Glomerular visceral epithelial cell (primary cell): ENCODE results near the gene CWC25.

Experiments
- DNase-seq: peaks from one replicate; pipeline ENCODE4 v3.0.0-alpha.2; 2016; ENCODE audit errors: extremely low spot score

Gene CWC25

GRCh38 chr17:38824899-38825761, at the start of gene CWC25:
Gene CWC25, minus strand, starts transcription at chr17:38825321. Its CDS starts 138 bp downstream, at chr17:38825183.
- peak; percentile 94 for DNase-seq

- DNase-seq = peak; percentile 62
Observed at GRCh38 chr17:38873640-38874380, 48.7 kb upstream of the CWC25 start.

- no peak for DNase-seq
Observed at GRCh38 chr17:38872671-38873385, 47.7 kb upstream of the CWC25 start.

- no peak for DNase-seq
Observed at GRCh38 chr17:38872027-38872511, 46.9 kb upstream of the CWC25 start.

GRCh38 chr17:38871247-38872015, 46.3 kb upstream of the CWC25 start:
- DNase-seq = peak; percentile 78

GRCh38 chr17:38870259-38871165, 45.4 kb upstream of the CWC25 start:
- DNase-seq = peak; percentile 71

- DNase-seq = peak; percentile 93
Observed at GRCh38 chr17:38869526-38870258, 44.6 kb upstream of the CWC25 start, which contains the start of gene LASP1. Gene LASP1, plus strand, starts transcription at chr17:38870058. Its CDS starts 132 bp downstream, at chr17:38870190.

- peak; percentile 92 for DNase-seq
Observed at GRCh38 chr17:38868817-38869525, 43.9 kb upstream of the CWC25 start.

GRCh38 chr17:38867968-38868816, 43.1 kb upstream of the CWC25 start:
- DNase-seq = peak; percentile 49

GRCh38 chr17:38867179-38867967, 42.3 kb upstream of the CWC25 start:
- DNase-seq = peak; percentile 81

- DNase-seq = no peak
Observed at GRCh38 chr17:38864636-38865398, 39.7 kb upstream of the CWC25 start.

- no peak for DNase-seq
Observed at GRCh38 chr17:38861399-38861843, 36.3 kb upstream of the CWC25 start.

- DNase-seq = no peak
Observed at GRCh38 chr17:38857271-38857670, 32.1 kb upstream of the CWC25 start.

- DNase-seq = peak; percentile 80
Observed at GRCh38 chr17:38855101-38855714, 30.1 kb upstream of the CWC25 start.
